ENCODE data around the gene DSCAM. TPM values are rescaled to one million over a fixed set of nuclear protein-coding genes. Genes with fewer than 3 reads are reported as not detected.
A peak's percentile ranks its signal among the peaks of the same experiment; 100 is the strongest.

Gene DSCAM
- total RNA-seq, 4 donors from 2014 or later = 0.07 TPM; not detected in 3

DNA sequence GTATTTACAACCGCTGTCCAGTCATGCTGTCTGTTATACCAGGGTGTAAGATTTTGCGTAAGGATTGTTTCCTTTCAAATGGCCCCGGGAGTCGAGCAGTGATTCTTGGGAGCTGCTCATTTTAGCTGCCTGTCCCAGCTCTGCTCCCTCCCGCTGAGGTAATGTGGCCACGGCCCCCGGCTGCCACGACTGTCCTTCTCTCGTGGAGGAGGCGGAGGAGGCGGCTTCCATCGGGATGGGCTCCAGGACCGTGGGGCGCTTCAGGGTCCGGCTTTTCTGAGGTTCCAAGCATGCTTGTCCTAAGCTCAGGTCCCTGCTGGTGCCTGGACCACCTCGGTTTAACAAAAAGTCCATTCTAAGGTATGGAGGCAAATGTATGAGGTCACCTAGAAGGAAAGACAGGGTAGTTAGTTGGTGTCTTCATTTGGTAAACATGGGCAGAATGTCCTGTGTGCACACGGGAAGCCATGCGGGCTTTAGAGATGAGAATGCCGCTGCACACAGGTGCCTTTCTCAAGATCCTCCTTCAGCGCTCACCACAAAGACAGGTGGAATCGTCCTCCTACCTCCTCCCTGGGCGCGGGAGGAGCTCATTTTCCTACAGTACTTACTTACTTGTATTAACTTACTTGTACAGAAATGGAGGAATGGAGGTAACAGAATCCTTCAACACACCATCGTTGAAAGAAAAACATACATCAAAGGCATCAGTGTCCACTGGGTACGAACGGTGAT lies 833.8 kb downstream of the DSCAM start:
- Histone ChIP-seq H3K27ac (no peak overlapping the region), H3K4me1 (no peaks in the 10 kb centered on the region), H3K27me3 (no peaks in the 10 kb centered on the region), H3K9me3 (no peaks in the 10 kb centered on the region), H3K36me3 (no peaks in the 10 kb centered on the region), H3K4me3 (no peak overlapping the region)
- intact Hi-C loops (cut with DNase I; ENCODE audit: low total_unique reads) = no loop called here
- no peak for DNase-seq
- TF ChIP-seq, protein P1, sequence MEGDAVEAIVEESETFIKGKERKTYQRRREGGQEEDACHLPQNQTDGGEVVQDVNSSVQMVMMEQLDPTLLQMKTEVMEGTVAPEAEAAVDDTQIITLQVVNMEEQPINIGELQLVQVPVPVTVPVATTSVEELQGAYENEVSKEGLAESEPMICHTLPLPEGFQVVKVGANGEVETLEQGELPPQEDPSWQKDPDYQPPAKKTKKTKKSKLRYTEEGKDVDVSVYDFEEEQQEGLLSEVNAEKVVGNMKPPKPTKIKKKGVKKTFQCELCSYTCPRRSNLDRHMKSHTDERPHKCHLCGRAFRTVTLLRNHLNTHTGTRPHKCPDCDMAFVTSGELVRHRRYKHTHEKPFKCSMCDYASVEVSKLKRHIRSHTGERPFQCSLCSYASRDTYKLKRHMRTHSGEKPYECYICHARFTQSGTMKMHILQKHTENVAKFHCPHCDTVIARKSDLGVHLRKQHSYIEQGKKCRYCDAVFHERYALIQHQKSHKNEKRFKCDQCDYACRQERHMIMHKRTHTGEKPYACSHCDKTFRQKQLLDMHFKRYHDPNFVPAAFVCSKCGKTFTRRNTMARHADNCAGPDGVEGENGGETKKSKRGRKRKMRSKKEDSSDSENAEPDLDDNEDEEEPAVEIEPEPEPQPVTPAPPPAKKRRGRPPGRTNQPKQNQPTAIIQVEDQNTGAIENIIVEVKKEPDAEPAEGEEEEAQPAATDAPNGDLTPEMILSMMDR (IDR thresholded peaks at IDR 0.05) = no peak
- no peak for TF ChIP-seq POLR2A (IDR thresholded peaks at IDR 0.05)

DNA sequence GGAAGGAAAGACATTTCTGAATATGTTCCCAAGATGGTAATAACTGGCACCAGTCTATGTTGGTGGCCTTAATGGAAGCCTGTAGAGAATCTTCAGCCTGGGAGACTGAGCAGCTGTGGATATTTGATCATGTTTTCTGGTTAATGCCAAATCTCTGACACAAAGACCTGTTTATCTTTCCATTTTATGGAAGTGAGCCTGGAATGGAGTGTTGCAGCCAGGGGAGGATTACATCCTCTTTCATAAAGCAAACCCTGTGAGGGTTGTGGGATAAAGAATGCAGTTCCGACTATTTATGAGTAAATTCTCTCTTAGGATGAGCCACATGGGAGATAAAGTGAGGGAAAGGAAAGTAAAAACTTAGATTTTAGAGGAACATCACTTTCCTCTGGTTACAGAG lies 835.6 kb downstream of the DSCAM start:
- intact Hi-C loops (cut with DNase I; ENCODE audit: low total_unique reads) = no loop called here
- H3K4me3 ChIP-seq = no peak overlapping the region
- TF ChIP-seq, protein P1 (IDR thresholded peaks at IDR 0.05) = no peak
- no peak for TF ChIP-seq POLR2A (IDR thresholded peaks at IDR 0.05)
- peak overlapping the region in 1 of 2 donors; percentile 46 for H3K27ac ChIP-seq
- H3K4me1 ChIP-seq = no peaks in the 10 kb centered on the region
- no peaks in the 10 kb centered on the region for H3K27me3 ChIP-seq
- no peak for DNase-seq
- no peaks in the 10 kb centered on the region for H3K9me3 ChIP-seq
- no peaks in the 10 kb centered on the region for H3K36me3 ChIP-seq

DNA sequence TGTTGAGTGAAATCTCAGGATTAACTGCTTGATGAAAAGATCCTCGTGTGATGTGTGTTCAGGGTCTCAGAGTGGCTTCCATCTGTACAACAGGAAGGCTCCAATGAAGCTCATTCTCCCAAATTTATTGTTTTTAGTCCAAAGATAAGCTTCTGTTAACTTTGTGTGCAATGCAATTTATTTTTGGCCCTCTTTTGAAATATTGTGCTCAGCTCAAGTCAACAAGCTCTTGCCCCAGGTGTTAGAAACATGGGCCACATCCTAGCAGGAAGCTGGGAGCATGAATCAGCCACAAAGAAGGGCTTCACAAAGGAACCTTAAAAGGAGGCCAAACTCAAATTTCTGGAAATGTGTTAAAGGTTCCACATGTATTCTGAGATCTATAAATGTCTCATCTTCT lies 844.0 kb downstream of the DSCAM start:
- Histone ChIP-seq H3K27ac (peak overlapping the region in 1 of 2 donors; percentile 37), H3K4me3 (no peak overlapping the region), H3K9me3 (no peaks in the 10 kb centered on the region), H3K36me3 (no peaks in the 10 kb centered on the region), H3K4me1 (no peaks in the 10 kb centered on the region), H3K27me3 (no peaks in the 10 kb centered on the region)
- TF ChIP-seq, protein P1 (IDR thresholded peaks at IDR 0.05) = no peak
- no peak for TF ChIP-seq POLR2A (IDR thresholded peaks at IDR 0.05)
- no peak for DNase-seq
- intact Hi-C loops (cut with DNase I; ENCODE audit: low total_unique reads) = no loop called here

DNA sequence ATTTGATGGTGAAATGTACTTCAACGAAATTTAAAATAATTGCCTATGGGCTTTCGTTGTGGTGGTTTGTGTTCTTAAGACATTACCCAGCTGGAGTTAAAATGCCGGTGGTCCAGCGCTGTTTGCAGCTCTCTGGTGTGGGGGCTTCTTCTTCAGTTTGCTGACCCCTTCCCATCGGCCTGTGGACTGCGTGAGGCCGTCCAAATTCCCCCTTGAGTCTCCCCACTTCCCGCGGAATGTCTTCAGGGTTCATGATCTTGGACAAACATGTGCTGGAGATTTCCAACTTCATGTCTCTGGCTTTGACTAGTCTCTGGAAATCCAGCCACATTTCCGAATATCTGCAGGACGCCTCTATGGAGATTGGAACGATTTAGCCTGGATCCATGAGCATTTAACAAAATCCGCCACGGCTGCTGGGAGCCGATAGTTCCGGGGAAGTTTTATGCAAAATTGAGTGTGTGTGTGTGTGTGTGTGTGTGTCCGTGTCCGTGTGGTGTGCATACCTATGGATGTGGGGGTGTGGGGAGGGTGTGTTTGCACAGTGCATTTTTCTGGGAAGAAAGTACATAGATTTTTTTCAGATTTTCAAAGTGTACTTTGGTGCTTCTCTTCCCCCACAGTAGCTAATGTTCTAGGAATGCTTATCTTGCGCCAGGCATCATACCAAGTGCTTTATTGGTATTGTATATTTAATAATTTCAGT lies 862.5 kb downstream of the DSCAM start:
- TF ChIP-seq, protein P1 (IDR thresholded peaks at IDR 0.05) = no peak
- no peak for TF ChIP-seq POLR2A (IDR thresholded peaks at IDR 0.05)
- Histone ChIP-seq H3K4me3 (no peak overlapping the region), H3K9me3 (no peaks in the 10 kb centered on the region), H3K27me3 (no peaks in the 10 kb centered on the region), H3K27ac (no peak overlapping the region), H3K36me3 (no peaks in the 10 kb centered on the region), H3K4me1 (no peaks in the 10 kb centered on the region)
- DNase-seq = no peak
- intact Hi-C loops (cut with DNase I; ENCODE audit: low total_unique reads) = no loop called here

DNA sequence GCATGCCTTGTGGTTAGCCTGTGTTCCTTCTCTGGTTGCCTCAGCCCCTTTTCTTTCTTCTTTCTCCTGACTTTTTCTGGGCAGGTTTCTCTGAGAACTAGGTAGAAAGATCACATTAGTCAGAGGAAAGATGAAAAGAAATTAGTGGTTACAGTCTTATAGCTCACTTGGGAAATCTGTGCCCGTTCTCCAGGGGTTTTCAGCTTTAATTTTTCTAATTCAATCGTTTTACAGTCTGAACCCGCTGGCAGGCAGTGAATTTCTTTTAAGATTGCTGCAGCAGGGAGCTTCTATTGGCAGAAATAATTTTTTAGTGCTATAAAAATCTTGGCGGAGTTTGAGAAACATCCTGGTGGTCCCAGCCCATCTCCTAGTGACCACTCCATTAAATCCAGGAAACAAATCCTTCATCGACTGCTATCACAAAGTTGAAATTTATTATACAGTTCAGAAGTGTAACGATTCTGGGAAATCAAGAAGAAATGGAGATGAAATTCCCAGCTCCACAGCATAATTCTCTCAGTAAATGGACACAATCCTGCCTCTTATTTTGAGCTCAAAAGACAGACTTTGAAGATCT lies 866.6 kb downstream of the DSCAM start:
- Histone ChIP-seq H3K27ac (no peak overlapping the region), H3K4me1 (no peaks in the 10 kb centered on the region), H3K27me3 (no peaks in the 10 kb centered on the region), H3K4me3 (no peak overlapping the region), H3K9me3 (no peaks in the 10 kb centered on the region), H3K36me3 (no peaks in the 10 kb centered on the region)
- intact Hi-C loops (cut with DNase I; ENCODE audit: low total_unique reads) = no loop called here
- no peak for TF ChIP-seq POLR2A (IDR thresholded peaks at IDR 0.05)
- TF ChIP-seq, protein P1 (IDR thresholded peaks at IDR 0.05) = no peak
- no peak for DNase-seq

Measured in uterus (tissue), 4 donors.